ENCODE measurements around the gene ANGPTL2.

The ANGPTL2 gene

DNA sequence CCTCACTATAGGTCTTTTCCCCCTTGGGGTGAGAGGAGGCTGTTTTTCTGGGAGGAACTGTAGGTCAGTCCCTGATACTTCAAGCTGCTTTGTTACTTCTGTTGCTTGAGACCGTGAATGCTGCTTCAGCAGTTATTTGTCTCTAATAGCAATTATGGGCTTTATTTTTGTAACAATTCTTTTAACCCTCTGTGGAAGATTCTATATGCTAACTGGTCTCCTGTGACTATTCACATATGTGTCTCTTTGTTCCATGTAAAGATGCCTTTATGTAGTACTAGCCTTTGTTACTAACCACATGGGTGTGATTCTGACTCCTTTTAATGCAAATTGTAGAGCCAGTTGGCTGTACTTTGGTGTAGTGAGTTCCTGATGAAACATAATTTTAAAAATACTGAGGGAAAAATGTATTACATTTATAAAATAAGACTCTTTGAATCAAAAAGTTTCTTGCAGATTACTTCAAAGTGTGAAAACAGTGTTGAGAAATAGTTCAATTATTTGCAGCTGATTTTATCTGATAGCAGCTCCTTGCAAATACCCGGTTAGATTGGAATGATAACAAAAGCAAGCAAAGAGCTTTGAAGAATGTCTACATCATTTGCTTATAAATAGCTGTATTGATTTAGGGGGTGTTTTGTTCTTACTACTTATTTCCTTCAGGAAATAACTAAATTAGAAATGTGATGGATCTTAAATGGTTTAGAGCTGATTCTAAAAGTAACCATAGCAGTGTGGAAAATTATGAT is 46.6 kb downstream of the ANGPTL2 start:
- TF ChIP-seq POLR2AphosphoS5 (IDR thresholded peaks at IDR 0.05; ENCODE audit: low read depth, low read length) (no peak), TAF1 (IDR thresholded peaks at IDR 0.05; ENCODE audit: borderline replicate concordance, low read depth, low read length) (no peak)
- DNase-seq (ENCODE audit: insufficient read length) (no peak), FAIRE-seq (no peak)

DNA sequence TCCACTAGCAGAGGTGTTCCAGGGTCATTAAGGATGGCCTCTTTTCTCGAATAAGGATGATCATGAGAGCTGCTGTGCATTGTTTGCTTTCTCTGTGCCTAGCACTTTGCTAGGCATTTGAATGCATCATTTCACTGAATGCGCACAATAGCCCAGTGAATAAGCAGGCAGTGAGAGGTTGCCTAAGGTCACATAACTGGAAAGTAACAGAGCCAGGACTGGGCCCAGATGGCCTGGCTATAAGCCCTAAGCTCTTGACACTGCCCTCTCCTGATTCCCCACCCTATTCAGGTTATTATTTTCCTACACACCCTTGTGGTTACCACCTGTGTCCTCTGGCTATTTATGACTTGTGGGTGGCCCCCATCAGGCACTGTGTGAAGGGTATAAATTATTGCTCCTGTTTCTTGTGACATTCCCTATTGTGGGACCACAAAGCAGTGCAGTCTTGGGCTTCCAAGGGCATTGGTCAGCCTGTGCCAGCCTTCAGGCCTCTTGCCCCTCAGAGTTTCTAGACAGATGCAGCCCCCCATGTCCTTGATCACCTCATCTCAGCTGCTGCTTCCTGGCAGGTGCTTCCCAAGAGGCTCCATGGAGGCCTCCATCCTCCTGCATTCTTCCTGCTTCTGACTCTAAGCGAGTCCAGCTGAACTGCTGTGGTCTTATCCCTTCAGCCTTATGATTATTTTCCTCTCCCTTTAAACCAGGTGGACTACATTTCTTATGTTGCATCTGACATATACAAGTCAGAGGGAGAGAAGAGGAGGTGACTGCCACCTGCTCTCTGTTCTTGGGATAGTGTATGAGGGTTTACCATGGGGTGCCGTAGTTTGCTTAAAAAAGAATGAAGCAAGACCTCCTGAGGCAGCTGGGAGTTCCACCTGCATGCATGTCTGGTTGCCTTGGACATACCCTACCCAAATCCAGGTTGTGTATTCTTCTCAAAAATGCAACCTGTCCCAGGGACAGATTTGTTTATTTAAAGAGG is 47.6 kb downstream of the ANGPTL2 start:
- no peak for FAIRE-seq
- DNase-seq (ENCODE audit: insufficient read length): no peak
- TF ChIP-seq POLR2AphosphoS5 (IDR thresholded peaks at IDR 0.05; ENCODE audit: low read depth, low read length) (no peak), POLR2A (IDR thresholded peaks at IDR 0.05; ENCODE audit: low read depth, low read length) (no peak), TAF1 (IDR thresholded peaks at IDR 0.05; ENCODE audit: borderline replicate concordance, low read depth, low read length) (no peak)

DNA sequence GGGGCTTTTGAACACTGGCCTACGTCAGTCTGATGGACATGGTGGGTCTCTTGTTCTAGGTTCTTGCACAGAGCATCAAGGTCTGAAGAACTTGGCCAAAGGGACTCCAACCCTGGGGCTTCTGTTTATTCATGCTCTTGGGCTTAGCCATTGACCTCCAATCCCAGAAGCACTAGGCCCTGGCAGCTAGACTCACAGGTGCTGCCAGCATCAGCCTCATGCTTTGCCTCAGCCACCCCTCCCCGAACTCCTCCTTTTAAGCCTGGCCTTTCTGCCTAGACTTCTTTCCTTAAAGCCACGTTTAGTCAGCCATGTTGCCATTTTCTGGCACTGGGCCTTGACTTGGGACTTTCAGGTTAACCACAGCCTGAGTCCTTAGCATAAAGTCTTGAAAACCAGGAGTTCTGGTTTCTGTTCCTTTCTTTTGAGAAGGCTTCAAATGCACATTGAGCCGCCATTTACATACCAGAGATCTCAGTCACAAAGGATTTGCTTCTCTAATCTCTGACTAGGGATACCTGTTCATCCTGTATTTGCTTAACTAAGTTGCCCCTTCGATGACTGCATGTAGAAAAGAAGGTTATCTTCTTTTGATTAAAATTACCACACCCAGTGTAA is 54.7 kb downstream of the ANGPTL2 start:
- TF ChIP-seq TAF1 (IDR thresholded peaks at IDR 0.05; ENCODE audit: borderline replicate concordance, low read depth, low read length) (no peak), POLR2A (IDR thresholded peaks at IDR 0.05; ENCODE audit: low read depth, low read length) (no peak), POLR2AphosphoS5 (IDR thresholded peaks at IDR 0.05; ENCODE audit: low read depth, low read length) (no peak)
- FAIRE-seq (no peak), DNase-seq (ENCODE audit: insufficient read length) (no peak)

DNA sequence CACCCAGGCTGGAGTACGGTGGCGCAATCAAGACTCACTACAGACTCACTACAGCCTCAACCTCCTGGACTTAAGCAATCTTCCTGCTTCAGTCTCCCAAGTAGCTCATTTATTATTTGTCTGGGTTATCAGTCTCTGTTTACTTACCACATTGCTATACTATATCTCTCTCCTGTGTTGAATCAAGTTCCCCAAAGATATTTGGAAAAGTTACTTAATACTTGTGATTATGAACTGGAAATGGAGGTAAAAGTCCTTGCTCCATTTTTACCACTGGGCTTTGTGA is 55.6 kb downstream of the ANGPTL2 start:
- FAIRE-seq (no peak), DNase-seq (ENCODE audit: insufficient read length) (no peak)
- TF ChIP-seq POLR2A (IDR thresholded peaks at IDR 0.05; ENCODE audit: low read depth, low read length) (no peak), TAF1 (IDR thresholded peaks at IDR 0.05; ENCODE audit: borderline replicate concordance, low read depth, low read length) (no peak), POLR2AphosphoS5 (IDR thresholded peaks at IDR 0.05; ENCODE audit: low read depth, low read length) (no peak)

DNA sequence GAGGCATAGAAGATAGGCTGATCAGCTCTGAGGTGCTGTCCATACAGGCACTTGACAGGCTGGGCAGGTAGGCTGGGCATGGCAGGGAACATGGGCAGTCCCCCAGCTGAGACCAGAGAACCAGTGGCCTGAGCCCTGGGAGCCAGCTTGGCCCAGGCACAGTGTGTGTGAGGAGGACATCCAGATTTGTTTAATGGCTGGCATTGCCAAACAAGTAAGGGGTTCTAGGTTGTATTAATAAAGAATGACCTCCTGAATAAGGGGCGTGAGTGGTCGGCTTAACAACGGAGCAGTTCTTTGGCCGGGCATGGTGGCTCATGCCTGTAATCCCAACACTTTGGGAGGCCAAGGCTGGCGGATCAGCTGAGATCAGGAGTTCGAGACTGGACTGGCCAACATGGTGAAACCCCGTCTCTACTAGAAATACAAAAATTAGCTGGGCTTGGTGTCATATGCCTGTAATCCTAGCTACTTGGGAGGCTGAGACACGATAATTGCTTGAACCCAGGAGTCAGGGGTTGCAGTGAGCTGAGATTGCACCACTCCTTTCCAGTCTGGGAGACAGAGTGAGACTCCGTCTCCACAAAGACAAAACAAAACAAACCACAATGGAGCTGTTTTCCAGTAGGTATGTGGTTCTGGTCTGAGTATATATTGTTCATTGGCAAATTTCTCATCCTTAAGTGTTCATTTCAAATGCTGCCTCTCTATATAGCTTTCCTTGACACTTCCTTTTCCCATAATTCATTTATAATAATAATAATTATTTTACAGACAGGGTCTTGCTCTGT is 56.2 kb downstream of the ANGPTL2 start:
- TF ChIP-seq POLR2A (IDR thresholded peaks at IDR 0.05; ENCODE audit: low read depth, low read length) (no peak), POLR2AphosphoS5 (IDR thresholded peaks at IDR 0.05; ENCODE audit: low read depth, low read length) (no peak), TAF1 (IDR thresholded peaks at IDR 0.05; ENCODE audit: borderline replicate concordance, low read depth, low read length) (no peak)
- FAIRE-seq (no peak), DNase-seq (ENCODE audit: insufficient read length) (no peak)

DNA sequence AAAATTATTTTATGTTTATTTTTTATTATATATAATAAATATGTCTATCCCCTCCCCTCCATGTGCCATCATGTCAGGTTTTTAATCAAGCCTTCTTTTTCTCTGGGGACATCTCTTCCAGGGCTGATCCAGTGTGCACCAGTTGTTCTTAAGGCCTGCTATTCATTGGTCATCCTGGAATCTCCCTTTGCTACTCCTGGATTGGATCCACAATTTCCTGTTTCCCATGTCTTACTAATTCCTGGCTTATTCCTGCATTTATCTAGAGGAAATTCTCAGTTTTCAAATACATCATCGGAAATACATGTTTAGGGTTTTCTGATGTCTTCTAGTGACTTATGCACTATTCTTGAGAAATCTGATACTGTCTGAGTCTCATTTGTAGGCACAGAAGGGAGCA is 56.8 kb downstream of the ANGPTL2 start:
- no peak for DNase-seq (ENCODE audit: insufficient read length)
- FAIRE-seq: no peak
- no peak for TF ChIP-seq TAF1 (IDR thresholded peaks at IDR 0.05; ENCODE audit: borderline replicate concordance, low read depth, low read length)

DNA sequence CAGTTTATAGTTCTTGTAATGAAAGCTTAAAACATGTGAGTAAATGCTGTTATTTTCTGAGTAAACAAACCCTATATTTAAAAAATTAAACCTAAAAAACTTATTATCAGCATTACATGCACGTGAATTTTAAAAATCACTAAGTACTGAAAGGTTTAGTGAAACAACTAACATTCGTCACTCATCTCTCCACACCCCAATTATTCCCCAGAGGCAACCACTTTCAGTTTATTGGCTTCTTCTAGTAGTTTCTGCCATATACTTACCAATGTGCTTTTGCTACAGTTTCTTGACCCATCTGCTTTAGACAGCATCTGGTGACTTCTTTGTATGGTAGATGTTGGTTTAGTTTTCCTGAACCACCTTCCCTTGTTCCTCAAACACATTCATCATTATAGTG is 58.1 kb downstream of the ANGPTL2 start:
- no peak for TF ChIP-seq POLR2AphosphoS5 (IDR thresholded peaks at IDR 0.05; ENCODE audit: low read depth, low read length)
- TF ChIP-seq TAF1 (IDR thresholded peaks at IDR 0.05; ENCODE audit: borderline replicate concordance, low read depth, low read length): no peak
- TF ChIP-seq POLR2A (IDR thresholded peaks at IDR 0.05; ENCODE audit: low read depth, low read length): no peak
- FAIRE-seq (no peak), DNase-seq (ENCODE audit: insufficient read length) (no peak)

DNA sequence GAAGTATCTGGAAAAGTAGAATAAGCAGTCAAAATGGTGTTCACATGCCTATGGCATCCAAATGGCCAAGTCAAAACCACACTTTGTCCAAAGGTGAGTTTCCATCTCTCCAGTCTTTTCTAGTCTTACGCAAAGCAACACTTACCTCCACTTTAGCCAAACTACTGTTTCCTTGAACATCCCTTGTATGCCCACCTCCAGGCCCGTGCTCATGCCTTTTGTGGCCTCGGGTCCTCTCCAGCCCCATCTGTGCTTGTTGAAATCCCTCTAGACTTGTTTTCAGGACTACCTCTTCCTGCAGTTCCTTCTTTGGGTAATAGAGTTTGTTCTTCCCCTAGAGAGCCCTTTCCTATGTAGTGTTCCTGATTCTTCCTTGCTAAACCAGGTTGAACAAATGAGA is 61.0 kb downstream of the ANGPTL2 start:
- DNase-seq (ENCODE audit: insufficient read length) (no peak), FAIRE-seq (no peak)
- TF ChIP-seq TAF1 (IDR thresholded peaks at IDR 0.05; ENCODE audit: borderline replicate concordance, low read depth, low read length): no peak
- TF ChIP-seq POLR2AphosphoS5 (IDR thresholded peaks at IDR 0.05; ENCODE audit: low read depth, low read length): no peak
- no peak for TF ChIP-seq POLR2A (IDR thresholded peaks at IDR 0.05; ENCODE audit: low read depth, low read length)

DNA sequence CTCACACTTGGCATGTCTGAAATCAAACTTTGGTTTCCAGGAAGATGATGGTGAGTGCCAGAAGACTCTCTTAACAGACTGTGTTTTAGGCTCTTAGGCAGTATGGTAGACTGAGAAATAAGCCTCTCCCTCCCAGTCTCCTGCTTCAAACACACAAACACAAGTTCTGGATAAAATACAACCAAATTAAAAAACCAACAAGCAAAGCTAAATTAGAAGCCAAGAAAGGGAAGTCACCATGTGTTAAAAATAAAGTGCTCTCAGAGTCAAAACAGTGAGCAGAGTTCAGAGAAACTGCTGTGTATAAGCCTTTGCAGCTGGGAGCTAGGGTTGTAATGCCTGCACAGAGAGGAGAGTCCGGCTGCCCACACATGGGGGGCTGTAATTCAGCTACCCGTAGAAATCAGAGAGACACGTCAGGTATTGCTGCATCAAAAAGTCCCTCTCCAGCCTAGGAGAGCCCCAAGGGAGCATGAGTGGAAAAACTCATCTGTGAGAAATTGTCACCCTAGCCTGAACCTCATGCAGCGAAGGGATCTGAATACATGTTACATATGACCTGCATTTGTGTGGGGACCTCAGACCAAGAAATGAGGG is 62.6 kb downstream of the ANGPTL2 start:
- no peak for FAIRE-seq
- TF ChIP-seq TAF1 (IDR thresholded peaks at IDR 0.05; ENCODE audit: borderline replicate concordance, low read depth, low read length): no peak
- TF ChIP-seq POLR2AphosphoS5 (IDR thresholded peaks at IDR 0.05; ENCODE audit: low read depth, low read length): no peak
- no peak for TF ChIP-seq POLR2A (IDR thresholded peaks at IDR 0.05; ENCODE audit: low read depth, low read length)
- DNase-seq (ENCODE audit: insufficient read length): no peak

DNA sequence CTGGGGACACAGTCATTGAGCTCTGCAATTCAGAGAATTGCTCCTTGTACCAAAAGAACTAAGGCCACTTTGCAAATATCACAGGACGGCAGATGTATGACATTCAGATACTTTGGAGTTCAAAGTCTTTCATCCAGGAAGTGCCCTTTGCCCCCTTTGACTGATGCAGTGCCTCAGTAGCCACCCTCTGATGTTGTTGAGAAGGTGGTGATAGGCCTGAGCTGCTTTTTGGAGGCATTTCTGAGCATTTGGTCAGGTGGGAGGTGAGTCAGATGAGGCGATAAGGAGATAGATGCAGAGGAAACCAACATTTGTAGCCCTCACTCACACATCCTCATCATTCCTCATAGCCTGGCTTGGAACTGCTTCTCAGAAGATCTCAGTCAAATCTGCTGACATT is 63.4 kb downstream of the ANGPTL2 start:
- TF ChIP-seq POLR2A (IDR thresholded peaks at IDR 0.05; ENCODE audit: low read depth, low read length): no peak
- no peak for TF ChIP-seq POLR2AphosphoS5 (IDR thresholded peaks at IDR 0.05; ENCODE audit: low read depth, low read length)
- no peak for TF ChIP-seq TAF1 (IDR thresholded peaks at IDR 0.05; ENCODE audit: borderline replicate concordance, low read depth, low read length)
- no peak for FAIRE-seq
- no peak for DNase-seq (ENCODE audit: insufficient read length)

DNA sequence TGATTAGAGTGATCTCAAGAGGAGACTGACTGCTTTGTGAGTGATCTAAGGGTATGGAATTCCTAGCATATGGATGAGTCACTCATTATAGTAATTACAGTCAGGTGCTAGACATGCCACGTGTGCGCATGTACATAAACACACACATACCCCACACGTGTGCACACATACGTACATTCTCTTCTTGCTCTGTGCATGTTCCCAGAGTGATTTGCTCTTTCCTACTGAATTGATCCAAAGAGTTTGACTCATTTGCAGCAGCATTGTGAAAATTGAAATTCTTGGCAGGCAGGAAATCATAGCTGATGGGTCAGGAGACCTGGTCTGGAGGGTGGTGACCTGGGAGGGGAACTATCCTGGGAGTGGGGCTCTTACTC is 63.8 kb downstream of the ANGPTL2 start:
- FAIRE-seq (no peak), DNase-seq (ENCODE audit: insufficient read length) (no peak)
- no peak for TF ChIP-seq POLR2A (IDR thresholded peaks at IDR 0.05; ENCODE audit: low read depth, low read length)

All from GM12892 (cell line).